Prostate gland (tissue), 2 donors: Measurements from ENCODE around the gene SETBP1.

ENCODE experiments used
- CTCF ChIP-seq, 4 experiments: fragments of 200-600 bp in 2 of 4; fragments of 450-650 bp in 2 of 4; sonication (generic) in 2 of 4; IDR thresholded peaks; 1 replicate in 3 of 4; 2 replicates in 1 of 4; pipeline ENCODE4 v1.5.1; 2016 to 2019; ENCODE audit warnings: antibody characterized with exemption in 4 of 4, mild to moderate bottlenecking in 2 of 4, moderate library complexity in 2 of 4
- POLR2A ChIP-seq: fragments of 450-650 bp; IDR thresholded peaks from one replicate; pipeline ENCODE4 v1.6.1; 2016; ENCODE audit warnings: antibody characterized with exemption, mild to moderate bottlenecking

- no peak for TF ChIP-seq POLR2A
- no peak for TF ChIP-seq CTCF (IDR thresholded peaks at IDR 0.05)
Measured at GRCh38 chr18:44802508-44802907, 121.8 kb downstream of the SETBP1 start.
